IPS-20b (cell line): ENCODE data around the gene TBXA2R.

ENCODE experiments used
- H3K27ac ChIP-seq: one replicate; pipeline ENCODE4 v1.5.1; 2013; ENCODE audit warnings: low read length
- H3K27me3 ChIP-seq: 2 replicates; pipeline ENCODE4 v1.6.1; 2013; ENCODE audit warnings: mild to moderate bottlenecking, low read length, inconsistent platforms; ENCODE audit not compliant: insufficient read depth
- H3K36me3 ChIP-seq: 2 replicates; pipeline ENCODE4 v1.6.1; 2013; ENCODE audit warnings: low read depth, mild to moderate bottlenecking, inconsistent platforms, low read length, moderate library complexity; ENCODE audit not compliant: insufficient read depth
- H3K4me1 ChIP-seq: 2 replicates; pipeline ENCODE4 v1.6.1; 2013; ENCODE audit warnings: mild to moderate bottlenecking, control low read depth, inconsistent platforms, low read length, moderate library complexity; ENCODE audit not compliant: insufficient read depth
- H3K4me3 ChIP-seq: 2 replicates; pipeline ENCODE4 v1.5.1; 2013; ENCODE audit warnings: mild to moderate bottlenecking, low read length, inconsistent platforms
- H3K9ac ChIP-seq: 2 replicates; pipeline ENCODE4 v1.6.1; 2013; ENCODE audit warnings: low read depth, mild to moderate bottlenecking, inconsistent platforms, low read length, moderate library complexity
- H3K9me3 ChIP-seq: 2 replicates; pipeline ENCODE4 v1.6.1; 2013; ENCODE audit warnings: mild to moderate bottlenecking, low read depth, low read length, inconsistent platforms; ENCODE audit not compliant: insufficient read depth

Gene TBXA2R

DNA sequence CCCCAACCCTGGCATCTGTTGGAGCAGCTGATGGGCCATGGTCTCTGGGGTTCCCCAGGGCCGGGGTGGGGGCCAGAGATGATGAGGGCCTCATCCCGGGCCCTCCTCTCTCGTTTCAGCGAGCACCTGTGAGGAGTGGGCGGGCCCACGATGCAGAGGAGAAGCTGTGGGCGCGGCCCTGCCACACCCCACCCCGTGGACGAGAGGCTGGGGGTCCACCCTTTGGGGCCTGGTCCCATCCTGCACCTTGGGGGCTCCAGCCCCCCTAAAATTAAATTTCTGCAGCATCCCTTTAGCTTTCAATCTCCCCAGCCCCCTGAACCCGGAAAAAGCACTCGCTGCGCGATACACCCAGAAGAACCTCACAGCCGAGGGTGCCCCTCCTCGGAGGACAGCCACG is 28.3 kb downstream of the TBXA2R start:
- Histone ChIP-seq H3K9me3 (no peaks in the 10 kb centered on the region), H3K9ac (no peak overlapping the region), H3K27ac (no peak overlapping the region), H3K36me3 (no peaks in the 10 kb centered on the region), H3K4me3 (peak overlapping the region; percentile 11; the same call in 1 of the 2 replicates), H3K27me3 (peaks cover 3% of the 10 kb centered on the region), H3K4me1 (peaks cover 5% of the 10 kb centered on the region; the same call in 1 of the 2 replicates)

- no peak overlapping the region for H3K9ac ChIP-seq
- H3K4me3 ChIP-seq: peak overlapping the region; percentile 11; the same call in 1 of the 2 replicates
- H3K9me3 ChIP-seq: no peaks in the 10 kb centered on the region
- peaks cover 5% of the 10 kb centered on the region; the same call in 1 of the 2 replicates for H3K4me1 ChIP-seq
- H3K27me3 ChIP-seq: no peaks in the 10 kb centered on the region
- H3K27ac ChIP-seq: no peak overlapping the region
- no peaks in the 10 kb centered on the region for H3K36me3 ChIP-seq
Measured at GRCh38 chr19:3577723-3578344, 28.8 kb downstream of the TBXA2R start.

GRCh38 chr19:3576696-3577443 is 29.8 kb downstream of the TBXA2R start:
- H3K36me3 ChIP-seq: no peaks in the 10 kb centered on the region
- H3K27ac ChIP-seq: no peak overlapping the region
- H3K4me1 ChIP-seq: peaks cover 9% of the 10 kb centered on the region; the same call in 1 of the 2 replicates
- no peaks in the 10 kb centered on the region for H3K27me3 ChIP-seq
- peak overlapping the region; percentile 70 for H3K4me3 ChIP-seq
- H3K9ac ChIP-seq: peak overlapping the region; percentile 74; the same call in 1 of the 2 replicates
- H3K9me3 ChIP-seq: no peaks in the 10 kb centered on the region

GRCh38 chr19:3575949-3576673 is 30.6 kb downstream of the TBXA2R start:
- Histone ChIP-seq H3K9ac (peak overlapping the region; percentile 74; the same call in 1 of the 2 replicates), H3K4me1 (peaks cover 9% of the 10 kb centered on the region; the same call in 1 of the 2 replicates), H3K27me3 (no peaks in the 10 kb centered on the region), H3K27ac (no peak overlapping the region), H3K4me3 (peak overlapping the region; percentile 70), H3K36me3 (no peaks in the 10 kb centered on the region), H3K9me3 (no peaks in the 10 kb centered on the region)

DNA sequence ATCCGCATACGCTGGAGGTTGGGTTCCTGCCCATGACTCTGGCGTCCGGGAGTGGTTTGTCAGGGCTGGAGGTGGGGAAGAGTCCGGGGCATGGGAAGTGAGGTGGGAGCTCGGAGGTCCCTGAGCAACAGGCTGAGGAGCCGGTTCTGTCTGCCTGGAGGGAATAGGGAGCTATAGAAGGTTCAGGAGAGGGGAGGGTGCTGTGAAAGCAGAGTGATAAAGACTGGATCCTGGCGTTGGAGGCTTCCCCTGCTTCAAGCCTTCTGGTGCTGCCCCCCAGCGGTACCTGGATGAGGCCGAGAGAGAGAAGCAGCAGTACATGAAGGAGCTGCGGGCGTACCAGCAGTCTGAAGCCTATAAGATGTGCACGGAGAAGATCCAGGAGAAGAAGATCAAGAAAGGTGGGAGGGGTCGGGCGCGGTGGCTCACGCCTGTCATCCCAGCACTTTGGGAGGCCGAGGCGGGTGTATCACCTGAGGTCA is 31.4 kb downstream of the TBXA2R start:
- no peaks in the 10 kb centered on the region for H3K9me3 ChIP-seq
- no peak overlapping the region for H3K9ac ChIP-seq
- no peaks in the 10 kb centered on the region for H3K36me3 ChIP-seq
- H3K4me1 ChIP-seq: peaks cover 9% of the 10 kb centered on the region; the same call in 1 of the 2 replicates
- H3K27me3 ChIP-seq: no peaks in the 10 kb centered on the region
- H3K27ac ChIP-seq: no peak overlapping the region
- H3K4me3 ChIP-seq: no peak overlapping the region

- H3K27me3 ChIP-seq: no peaks in the 10 kb centered on the region
- H3K4me3 ChIP-seq: peak overlapping the region; percentile 84
- H3K27ac ChIP-seq: no peak overlapping the region
- no peak overlapping the region; the same call in 1 of the 2 replicates for H3K9ac ChIP-seq
- no peaks in the 10 kb centered on the region for H3K36me3 ChIP-seq
- no peaks in the 10 kb centered on the region for H3K9me3 ChIP-seq
- H3K4me1 ChIP-seq: peaks cover 9% of the 10 kb centered on the region; the same call in 1 of the 2 replicates
Measured at GRCh38 chr19:3573858-3574637, 32.6 kb downstream of the TBXA2R start.

DNA sequence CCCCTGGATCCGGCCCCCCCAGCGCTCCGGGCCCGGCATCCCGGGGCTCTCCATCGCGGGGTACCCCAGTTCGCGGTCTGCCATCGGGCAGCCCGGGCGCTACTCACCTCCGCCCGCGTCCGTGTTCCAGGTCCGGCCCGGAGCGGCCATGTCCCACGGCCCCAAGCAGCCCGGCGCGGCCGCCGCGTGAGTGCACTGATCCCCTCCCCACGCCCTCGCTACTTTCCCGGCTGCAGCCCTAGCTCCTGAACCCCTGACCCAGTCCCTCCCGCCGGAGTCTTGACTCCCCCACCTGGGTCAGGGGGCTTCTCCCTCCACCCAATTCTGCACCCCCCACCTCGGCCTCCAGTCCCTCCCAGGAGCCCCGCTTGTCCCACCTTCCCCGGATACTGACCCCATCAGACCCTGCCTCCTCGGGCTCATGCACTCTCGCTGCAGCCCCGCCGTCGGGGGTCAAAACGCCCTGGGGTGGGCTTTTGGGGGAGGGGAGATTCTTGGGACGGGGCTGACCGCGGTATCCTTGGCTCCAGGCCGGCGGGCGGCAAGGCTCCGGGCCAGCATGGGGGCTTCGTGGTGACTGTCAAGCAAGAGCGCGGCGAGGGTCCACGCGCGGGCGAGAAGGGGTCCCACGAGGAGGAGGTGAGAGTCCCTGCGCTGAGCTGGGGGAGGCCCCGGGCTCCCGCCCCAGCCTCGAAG is 33.4 kb downstream of the TBXA2R start:
- Histone ChIP-seq H3K4me1 (peaks cover 9% of the 10 kb centered on the region; the same call in 1 of the 2 replicates), H3K27ac (no peak overlapping the region), H3K4me3 (peak overlapping the region; percentile 84)

GRCh38 chr19:3572855-3573161 is 33.9 kb downstream of the TBXA2R start, which contains the start of gene HMG20B:
HMG20B (plus strand) TSS chr19:3572944; CDS start chr19:3573310, 366 bp downstream.
- no peaks in the 10 kb centered on the region for H3K27me3 ChIP-seq
- H3K4me1 ChIP-seq: peaks cover 9% of the 10 kb centered on the region; the same call in 1 of the 2 replicates
- H3K9me3 ChIP-seq: no peaks in the 10 kb centered on the region
- peak within 1 kb of the TSS; percentile 73; the same call in 1 of the 2 replicates for H3K9ac ChIP-seq
- H3K27ac ChIP-seq: no peak within 1 kb of the TSS
- H3K36me3 ChIP-seq: no peaks in the 10 kb centered on the region
- H3K4me3 ChIP-seq: peak within 1 kb of the TSS; percentile 84

More for the DNA sequence above, 33.4 kb downstream of the TBXA2R start:
- Histone ChIP-seq H3K9me3 (no peaks in the 10 kb centered on the region), H3K27me3 (no peaks in the 10 kb centered on the region), H3K9ac (peak overlapping the region; percentile 73; the same call in 1 of the 2 replicates), H3K36me3 (no peaks in the 10 kb centered on the region)

DNA sequence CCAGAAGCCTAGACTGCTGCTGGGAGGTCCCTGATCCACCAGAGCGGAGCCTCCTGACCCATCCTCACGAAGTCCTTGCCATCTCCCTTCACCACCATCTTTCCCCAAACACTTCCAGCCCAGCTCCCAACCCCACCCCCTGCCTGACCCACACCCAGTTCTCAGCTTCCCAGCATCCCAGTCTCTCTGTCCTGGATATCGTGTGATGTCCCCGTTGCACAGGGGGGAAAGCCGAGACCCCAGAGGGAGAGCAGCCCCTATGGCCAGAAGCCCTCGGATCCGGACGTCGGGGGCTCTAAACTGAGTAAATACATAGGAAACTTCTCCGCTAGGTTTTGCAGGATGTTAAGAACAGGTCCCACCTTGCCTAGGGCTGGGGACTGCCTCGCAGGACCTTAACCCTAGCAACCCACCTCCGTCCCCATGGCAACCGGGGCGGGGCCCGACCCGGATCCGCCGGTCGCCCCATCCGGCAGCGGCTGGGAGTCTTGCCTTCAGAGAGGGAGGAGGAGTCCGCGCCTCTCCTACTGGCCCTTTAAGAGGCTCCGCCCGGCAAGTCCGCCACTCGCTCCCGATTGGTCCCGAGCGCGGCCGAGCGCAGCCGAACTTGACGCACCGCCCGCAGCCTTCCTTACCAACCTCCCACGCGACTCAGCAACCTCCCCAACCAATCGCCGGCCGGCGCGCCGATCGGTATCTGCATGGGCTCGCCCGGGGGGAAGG is 34.4 kb downstream of the TBXA2R start:
- Histone ChIP-seq H3K9ac (peak overlapping the region; percentile 15; the same call in 1 of the 2 replicates), H3K27ac (no peak overlapping the region), H3K9me3 (no peaks in the 10 kb centered on the region), H3K27me3 (no peaks in the 10 kb centered on the region), H3K4me3 (peak overlapping the region; percentile 64), H3K36me3 (no peaks in the 10 kb centered on the region), H3K4me1 (peaks cover 9% of the 10 kb centered on the region; the same call in 1 of the 2 replicates)

DNA sequence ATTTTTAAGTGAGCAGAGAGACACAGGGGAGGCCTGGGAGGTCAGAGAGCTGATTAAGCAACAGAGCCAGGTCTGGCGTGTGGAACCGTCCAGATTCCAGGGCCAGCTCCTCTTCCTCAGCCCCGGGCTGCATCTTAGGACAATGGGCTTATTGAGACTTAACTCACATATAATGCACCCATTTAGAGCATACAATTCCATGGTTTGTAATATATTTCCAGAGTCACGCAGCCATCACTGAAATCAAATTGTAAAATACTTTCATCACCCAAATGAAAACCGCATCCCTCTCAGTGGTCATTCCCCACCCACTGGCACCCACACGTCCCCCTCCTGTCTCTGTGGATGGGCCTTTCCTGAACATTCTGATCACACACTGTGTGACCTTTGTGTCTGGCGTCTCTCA is 36.1 kb downstream of the TBXA2R start:
- no peaks in the 10 kb centered on the region for H3K9me3 ChIP-seq
- no peak overlapping the region for H3K27ac ChIP-seq
- no peaks in the 10 kb centered on the region for H3K27me3 ChIP-seq
- no peak overlapping the region for H3K4me3 ChIP-seq
- peaks cover 3% of the 10 kb centered on the region; the same call in 1 of the 2 replicates for H3K4me1 ChIP-seq
- H3K36me3 ChIP-seq: no peaks in the 10 kb centered on the region
- no peak overlapping the region for H3K9ac ChIP-seq
